NCI-H1417 (cell line): ENCODE measurements around the gene AOPEP.
A peak's percentile ranks its signal among the peaks of the same experiment; 100 is the strongest.
"Not testable (repeated sequence)": the region's sequence is repeated elsewhere in the genome, so short reads cannot be mapped to it uniquely, and the experiment has no call there.

Experiments used
- DNase-seq, 3 experiments: peaks; one replicate each; lab custom pipeline; 2025; lab: John Stamatoyannopoulos, UW

The AOPEP gene

GRCh38 chr9:94847486-94847885, 121.0 kb downstream of the AOPEP start:
- DNase-seq, result no peak

GRCh38 chr9:94848791-94849190, 122.3 kb downstream of the AOPEP start:
- not testable (repeated sequence) for DNase-seq

- DNase-seq, result no peak
These were observed 124.3 kb downstream of the AOPEP start for GRCh38 chr9:94850540-94851434.

- DNase-seq, result no peak
These were observed 125.0 kb downstream of the AOPEP start for GRCh38 chr9:94851467-94851866.

GRCh38 chr9:94851892-94852291, 125.4 kb downstream of the AOPEP start:
- no peak for DNase-seq

- DNase-seq, result no peak
These were observed 125.9 kb downstream of the AOPEP start for GRCh38 chr9:94852373-94852772.

GRCh38 chr9:94853887-94854286, 127.4 kb downstream of the AOPEP start:
- no peak for DNase-seq

GRCh38 chr9:94855903-94856302, 129.4 kb downstream of the AOPEP start:
- no peak for DNase-seq

GRCh38 chr9:94857791-94858190, 131.3 kb downstream of the AOPEP start:
- no peak for DNase-seq

GRCh38 chr9:94859226-94859625, 132.7 kb downstream of the AOPEP start:
- no peak for DNase-seq

GRCh38 chr9:94859891-94860290, 133.4 kb downstream of the AOPEP start:
- no peak for DNase-seq

GRCh38 chr9:94860678-94861588, 134.4 kb downstream of the AOPEP start:
- DNase-seq, result no peak

GRCh38 chr9:94861589-94862272, 135.2 kb downstream of the AOPEP start:
- DNase-seq, result peak in 2 of 3 experiments; percentile 54 to 61

- DNase-seq, result no peak
These were observed 137.7 kb downstream of the AOPEP start for GRCh38 chr9:94864196-94864595.

GRCh38 chr9:94864862-94865509, 138.5 kb downstream of the AOPEP start:
- DNase-seq, result peak in 1 of 3 experiments; percentile 28

- peak in 1 of 3 experiments; percentile 34 for DNase-seq
These were observed 139.3 kb downstream of the AOPEP start for GRCh38 chr9:94865582-94866452.

- no peak for DNase-seq
These were observed 140.3 kb downstream of the AOPEP start for GRCh38 chr9:94866770-94867169.

- peak in 1 of 3 experiments; percentile 46 for DNase-seq
These were observed 140.9 kb downstream of the AOPEP start for GRCh38 chr9:94867281-94867841.

GRCh38 chr9:94867842-94868312, 141.4 kb downstream of the AOPEP start:
- DNase-seq, result peak in 1 of 3 experiments; percentile 46

- DNase-seq, result no peak
These were observed 142.0 kb downstream of the AOPEP start for GRCh38 chr9:94868464-94868863.
